ENCODE results near the gene TEX13B.

Gene TEX13B

GRCh38 chrX:107982356-107982755, at the start of gene TEX13B:
Gene TEX13B (minus strand): TSS chrX:107982370. CDS start chrX:107982127, 243 bp downstream.
- no peak for TF ChIP-seq CTCF (IDR thresholded peaks at IDR 0.05)
- H3K4me3 ChIP-seq: no peak within 1 kb of the TSS
- no peak for DNase-seq (ENCODE audit: low spot score)
- H3K27ac ChIP-seq: no peak within 1 kb of the TSS

DNA sequence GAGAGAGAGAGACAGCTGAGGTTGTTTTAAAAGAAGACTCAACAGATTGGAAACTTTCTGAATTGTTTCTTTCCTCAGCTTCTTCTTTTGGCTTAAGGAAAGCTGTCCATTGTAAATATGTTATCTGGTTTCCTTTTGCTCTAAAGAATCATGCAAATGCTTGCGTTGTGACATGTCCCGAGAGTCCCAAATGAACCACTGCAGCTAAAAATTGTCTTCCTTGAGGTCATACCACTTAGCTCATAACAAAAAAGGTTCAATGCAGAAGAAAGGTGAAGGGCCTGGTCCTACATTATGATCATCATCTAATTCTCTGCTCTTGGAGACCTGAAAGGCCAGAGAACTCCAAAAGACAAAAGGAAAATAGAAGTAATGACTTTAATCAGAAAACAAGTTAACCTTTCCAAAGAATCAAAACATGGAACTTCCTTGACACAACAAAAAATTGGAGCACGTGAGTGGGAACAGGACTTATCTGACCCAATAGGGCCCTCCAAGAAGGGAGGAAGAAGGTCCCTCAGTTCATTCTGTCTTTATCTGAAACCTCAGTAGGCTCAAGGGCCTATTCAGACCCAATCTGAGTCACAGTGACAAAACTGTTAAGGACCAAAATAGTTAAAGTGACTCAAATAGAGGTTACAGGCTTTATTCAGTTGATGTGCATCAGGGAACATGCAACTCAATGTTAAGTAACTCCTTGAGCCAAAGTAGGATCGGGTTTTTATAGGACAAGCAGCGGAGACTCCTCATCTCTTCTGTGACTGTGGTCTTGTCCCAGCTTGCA, 48.0 kb upstream of the TEX13B start:
- Histone ChIP-seq H3K27ac (no peak overlapping the region), H3K4me3 (no peak overlapping the region)
- no peak for TF ChIP-seq CTCF (IDR thresholded peaks at IDR 0.05)
- no peak for DNase-seq (ENCODE audit: low spot score)

DNA sequence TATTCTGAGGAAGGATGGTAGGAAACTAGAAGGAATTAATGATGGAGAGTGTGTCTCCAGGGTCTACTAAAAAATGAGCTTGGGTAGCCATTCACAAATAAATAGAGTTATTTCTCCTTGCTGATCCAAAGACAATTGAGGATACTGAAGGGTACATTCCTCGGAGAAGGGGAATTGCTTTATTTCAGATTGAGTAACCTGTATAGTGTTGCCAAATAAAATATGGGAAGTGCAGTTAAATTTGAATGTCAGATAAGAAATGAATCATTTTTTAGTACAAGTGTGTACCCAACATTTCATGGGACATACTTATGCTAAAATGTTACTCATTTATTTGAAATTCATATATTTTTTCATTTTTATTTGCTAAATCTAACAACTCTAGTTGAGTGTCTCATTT, 46.7 kb upstream of the TEX13B start:
- Histone ChIP-seq H3K4me3 (no peak overlapping the region), H3K27ac (no peak overlapping the region)
- TF ChIP-seq CTCF (IDR thresholded peaks at IDR 0.05): no peak
- DNase-seq (ENCODE audit: low spot score): no peak

DNA sequence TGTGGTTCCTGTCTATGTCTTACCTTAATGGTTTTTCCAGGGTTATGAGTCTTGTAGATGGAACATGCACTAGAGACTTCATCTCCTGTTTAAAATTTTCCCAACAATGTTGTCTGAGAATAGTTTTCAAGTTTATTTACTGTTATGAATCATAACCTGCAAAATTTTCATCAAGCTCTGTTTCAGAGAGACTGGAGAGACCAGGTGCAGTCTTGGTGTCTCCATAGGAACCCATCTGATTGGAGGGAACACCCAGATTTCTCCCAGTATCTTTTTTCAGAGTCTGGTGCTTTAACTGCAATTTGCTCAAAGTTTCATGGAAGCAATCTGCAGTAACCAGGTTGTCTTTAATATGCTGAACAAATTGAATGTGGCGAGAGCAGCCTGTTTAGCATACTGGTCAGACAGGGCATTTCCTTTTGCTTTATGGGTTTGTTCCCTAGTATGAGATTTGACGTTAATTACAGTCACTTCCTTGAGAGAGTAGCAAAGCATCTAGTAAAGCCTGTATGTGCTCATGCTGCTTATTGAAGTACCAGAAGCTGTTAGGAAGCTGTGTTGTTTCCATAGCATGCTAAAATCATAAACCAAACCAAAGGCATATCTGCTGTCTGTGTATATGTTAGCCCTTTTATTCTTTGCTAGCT, 43.9 kb upstream of the TEX13B start:
- TF ChIP-seq CTCF (IDR thresholded peaks at IDR 0.05): no peak
- no peak for DNase-seq (ENCODE audit: low spot score)
- no peak overlapping the region for H3K27ac ChIP-seq
- H3K4me3 ChIP-seq: no peak overlapping the region

GRCh38 chrX:108025376-108025775, 43.2 kb upstream of the TEX13B start:
- Histone ChIP-seq H3K27ac (no peak overlapping the region), H3K4me3 (no peak overlapping the region)
- no peak for DNase-seq (ENCODE audit: low spot score)
- TF ChIP-seq CTCF (IDR thresholded peaks at IDR 0.05): no peak

DNA sequence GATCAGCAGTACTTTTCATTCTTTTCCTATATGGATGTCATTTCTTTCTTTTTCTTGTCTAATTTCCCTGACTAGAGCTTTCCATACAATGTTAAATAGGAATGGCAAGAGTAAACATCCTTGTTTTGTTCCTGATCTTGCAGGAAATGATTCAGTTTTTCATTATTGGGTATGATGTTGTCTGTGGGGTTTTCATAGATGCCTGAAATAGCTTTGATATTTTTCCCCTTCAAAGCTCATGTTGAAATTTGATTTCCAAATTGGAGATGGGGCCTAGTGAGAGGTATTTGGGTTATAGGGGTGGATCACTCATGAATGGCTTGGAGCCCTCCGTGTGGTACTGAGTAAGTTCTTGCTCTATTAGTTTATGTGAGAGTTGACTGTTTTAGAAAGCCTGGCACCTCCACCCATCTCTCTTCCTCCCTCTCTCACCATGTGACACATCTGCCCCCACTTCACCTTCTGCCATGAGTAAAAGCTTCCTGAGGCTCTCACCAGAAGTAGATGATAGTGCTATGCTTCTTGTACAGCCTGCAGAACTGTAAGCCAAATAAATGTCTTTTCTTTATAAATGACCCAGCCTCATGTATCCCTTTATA, 40.4 kb upstream of the TEX13B start:
- no peak overlapping the region for H3K4me3 ChIP-seq
- TF ChIP-seq CTCF (IDR thresholded peaks at IDR 0.05): no peak
- no peak for DNase-seq (ENCODE audit: low spot score)
- no peak overlapping the region for H3K27ac ChIP-seq

Data from coronary artery (tissue), 2 donors.